IPS-18a (cell line): ENCODE results near the gene SORCS2.

Experiments used
- H3K27ac ChIP-seq: one replicate; pipeline ENCODE4 v1.5.1; 2013; ENCODE audit warnings: low read length
- H3K27me3 ChIP-seq: one replicate; pipeline ENCODE4 v1.6.1; 2013; ENCODE audit warnings: mild to moderate bottlenecking, low read length; ENCODE audit not compliant: control insufficient read depth, insufficient read depth
- H3K36me3 ChIP-seq: one replicate; pipeline ENCODE4 v1.6.1; 2013; ENCODE audit warnings: low read depth, low read length; ENCODE audit not compliant: control insufficient read depth
- H3K4me1 ChIP-seq: one replicate; pipeline ENCODE4 v1.6.1; 2013; ENCODE audit warnings: low read depth, low read length; ENCODE audit not compliant: control insufficient read depth
- H3K4me3 ChIP-seq: one replicate; pipeline ENCODE4 v1.5.1; 2013; ENCODE audit warnings: low read length
- H3K9ac ChIP-seq: one replicate; pipeline ENCODE4 v1.6.1; 2013; ENCODE audit warnings: mild to moderate bottlenecking, low read length, moderate library complexity
- H3K9me3 ChIP-seq: one replicate; pipeline ENCODE4 v1.6.1; 2013; ENCODE audit warnings: low read depth, low read length; ENCODE audit not compliant: control insufficient read depth

The SORCS2 gene

GRCh38 chr4:7411896-7412553 lies 219.7 kb downstream of the SORCS2 start:
- Histone ChIP-seq H3K36me3 (no peaks in the 10 kb centered on the region), H3K9me3 (no peaks in the 10 kb centered on the region)

GRCh38 chr4:7412554-7412912 lies 220.2 kb downstream of the SORCS2 start:
- no peaks in the 10 kb centered on the region for H3K36me3 ChIP-seq
- no peaks in the 10 kb centered on the region for H3K9me3 ChIP-seq
- H3K4me1 ChIP-seq = peaks cover 17% of the 10 kb centered on the region
- no peak overlapping the region for H3K4me3 ChIP-seq
- no peak overlapping the region for H3K9ac ChIP-seq
- peaks cover 63% of the 10 kb centered on the region for H3K27me3 ChIP-seq
- H3K27ac ChIP-seq = no peak overlapping the region

More at GRCh38 chr4:7411896-7412553, 219.7 kb downstream of the SORCS2 start:
- Histone ChIP-seq H3K27me3 (peaks cover 58% of the 10 kb centered on the region), H3K4me1 (peaks cover 17% of the 10 kb centered on the region), H3K4me3 (no peak overlapping the region), H3K27ac (no peak overlapping the region), H3K9ac (no peak overlapping the region)

- Histone ChIP-seq H3K27me3 (peaks cover 68% of the 10 kb centered on the region), H3K27ac (no peak overlapping the region), H3K9ac (no peak overlapping the region), H3K4me3 (no peak overlapping the region), H3K4me1 (peaks cover 17% of the 10 kb centered on the region), H3K36me3 (no peaks in the 10 kb centered on the region), H3K9me3 (no peaks in the 10 kb centered on the region)
Measured at GRCh38 chr4:7414046-7414445, 221.7 kb downstream of the SORCS2 start.

GRCh38 chr4:7414736-7415510 lies 222.6 kb downstream of the SORCS2 start:
- Histone ChIP-seq H3K9ac (no peak overlapping the region), H3K4me1 (peaks cover 17% of the 10 kb centered on the region), H3K27me3 (peaks cover 68% of the 10 kb centered on the region), H3K9me3 (no peaks in the 10 kb centered on the region), H3K36me3 (no peaks in the 10 kb centered on the region), H3K4me3 (peak overlapping the region; percentile 25), H3K27ac (no peak overlapping the region)

GRCh38 chr4:7415927-7416686 lies 223.8 kb downstream of the SORCS2 start:
- H3K27ac ChIP-seq = no peak overlapping the region
- no peak overlapping the region for H3K9ac ChIP-seq
- H3K4me3 ChIP-seq = no peak overlapping the region
- no peaks in the 10 kb centered on the region for H3K9me3 ChIP-seq
- H3K4me1 ChIP-seq = peaks cover 17% of the 10 kb centered on the region
- no peaks in the 10 kb centered on the region for H3K36me3 ChIP-seq
- peaks cover 68% of the 10 kb centered on the region for H3K27me3 ChIP-seq

GRCh38 chr4:7416745-7417432 lies 224.6 kb downstream of the SORCS2 start:
- Histone ChIP-seq H3K4me3 (no peak overlapping the region), H3K9ac (no peak overlapping the region), H3K27ac (no peak overlapping the region), H3K4me1 (peaks cover 17% of the 10 kb centered on the region), H3K27me3 (peaks cover 61% of the 10 kb centered on the region), H3K9me3 (no peaks in the 10 kb centered on the region), H3K36me3 (no peaks in the 10 kb centered on the region)

- peaks cover 54% of the 10 kb centered on the region for H3K27me3 ChIP-seq
- H3K4me1 ChIP-seq = peaks cover 17% of the 10 kb centered on the region
- H3K9me3 ChIP-seq = no peaks in the 10 kb centered on the region
- H3K27ac ChIP-seq = no peak overlapping the region
- H3K9ac ChIP-seq = no peak overlapping the region
- no peak overlapping the region for H3K4me3 ChIP-seq
- H3K36me3 ChIP-seq = no peaks in the 10 kb centered on the region
Measured at GRCh38 chr4:7417639-7418038, 225.3 kb downstream of the SORCS2 start.

GRCh38 chr4:7418131-7418943 lies 226.0 kb downstream of the SORCS2 start:
- peaks cover 47% of the 10 kb centered on the region for H3K27me3 ChIP-seq
- H3K9me3 ChIP-seq = no peaks in the 10 kb centered on the region
- no peaks in the 10 kb centered on the region for H3K36me3 ChIP-seq
- H3K4me3 ChIP-seq = no peak overlapping the region
- H3K9ac ChIP-seq = no peak overlapping the region
- H3K4me1 ChIP-seq = peaks cover 17% of the 10 kb centered on the region
- no peak overlapping the region for H3K27ac ChIP-seq

- no peaks in the 10 kb centered on the region for H3K36me3 ChIP-seq
- peaks cover 7% of the 10 kb centered on the region for H3K4me1 ChIP-seq
- no peak overlapping the region for H3K9ac ChIP-seq
- no peaks in the 10 kb centered on the region for H3K9me3 ChIP-seq
- peaks cover 30% of the 10 kb centered on the region for H3K27me3 ChIP-seq
- no peak overlapping the region for H3K4me3 ChIP-seq
- no peak overlapping the region for H3K27ac ChIP-seq
Measured at GRCh38 chr4:7419961-7420660, 227.8 kb downstream of the SORCS2 start.

GRCh38 chr4:7420661-7421040 lies 228.3 kb downstream of the SORCS2 start:
- Histone ChIP-seq H3K4me1 (peaks cover 2% of the 10 kb centered on the region), H3K27ac (no peak overlapping the region), H3K9me3 (no peaks in the 10 kb centered on the region), H3K9ac (no peak overlapping the region), H3K36me3 (no peaks in the 10 kb centered on the region), H3K27me3 (peaks cover 24% of the 10 kb centered on the region), H3K4me3 (no peak overlapping the region)
